AML-193 (cell line): ENCODE data around the gene VPS33B.

Source experiments
- DNase-seq, 2 experiments: peaks; one replicate each; lab custom pipeline; 2025; lab: John Stamatoyannopoulos, UW

The VPS33B gene

GRCh38 chr15:90949979-90950675 is 72.3 kb downstream of the VPS33B start:
- no peak for DNase-seq
